GM19372 (cell line): ENCODE results near the gene LDLRAD4.

Experiments
- ATAC-seq: cut with Tn5 transposase; IDR thresholded peaks from one replicate; pipeline ENCODE4 v1.9.1; 2021; ENCODE audit warnings: mild to moderate bottlenecking, low read depth, moderate library complexity; ENCODE audit not compliant: unreplicated experiment

The LDLRAD4 gene

GRCh38 chr18:13520741-13521140 is 302.2 kb downstream of the LDLRAD4 start:
- no peak for ATAC-seq

- no peak for ATAC-seq
Observed at GRCh38 chr18:13521418-13521817, 302.9 kb downstream of the LDLRAD4 start.

DNA sequence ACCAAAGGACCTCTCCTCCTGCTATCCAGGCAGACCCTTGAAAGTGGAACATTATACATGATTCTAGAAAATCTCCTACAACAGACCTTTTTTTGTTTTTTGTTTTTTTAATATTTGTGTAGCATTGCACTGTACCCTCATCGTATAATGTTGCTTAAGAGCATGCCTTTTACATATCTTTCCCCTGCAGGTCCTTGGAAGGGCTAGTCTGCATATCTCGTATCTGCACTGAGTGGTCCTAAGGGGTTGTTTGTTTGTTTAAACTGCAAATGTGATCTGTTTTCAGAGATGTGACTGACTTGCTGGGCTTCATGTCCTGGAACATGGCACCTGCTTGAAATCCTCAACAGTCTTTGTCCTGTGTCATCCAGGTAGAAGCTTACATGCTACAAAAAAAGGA is 303.7 kb downstream of the LDLRAD4 start:
- no peak for ATAC-seq

- no peak for ATAC-seq
Observed at GRCh38 chr18:13522861-13523660, 304.5 kb downstream of the LDLRAD4 start.

- ATAC-seq: no peak
Observed at GRCh38 chr18:13524054-13524453, 305.5 kb downstream of the LDLRAD4 start.

GRCh38 chr18:13524811-13525210 is 306.3 kb downstream of the LDLRAD4 start:
- ATAC-seq: no peak

- no peak for ATAC-seq
Observed at GRCh38 chr18:13525381-13526029, 306.9 kb downstream of the LDLRAD4 start.

DNA sequence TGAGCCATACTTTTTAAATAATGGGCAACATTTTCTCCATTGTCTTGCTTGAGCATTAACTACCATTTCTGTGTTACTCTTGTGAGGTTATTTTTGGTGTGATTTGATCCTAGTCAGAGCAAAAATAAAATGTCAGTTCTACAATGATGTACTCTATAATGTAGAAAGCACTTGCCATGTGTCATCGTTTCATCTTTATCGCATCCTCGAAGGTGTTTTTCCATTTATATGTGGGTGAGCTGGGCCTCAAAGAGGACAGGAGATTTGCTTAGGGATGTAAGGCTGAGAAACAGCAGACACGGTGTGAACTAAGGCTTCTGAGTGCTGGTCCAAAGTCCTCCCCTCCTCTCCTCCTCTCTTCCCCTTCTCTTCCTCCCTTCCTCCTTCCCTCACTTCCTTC is 308.0 kb downstream of the LDLRAD4 start:
- ATAC-seq: no peak

DNA sequence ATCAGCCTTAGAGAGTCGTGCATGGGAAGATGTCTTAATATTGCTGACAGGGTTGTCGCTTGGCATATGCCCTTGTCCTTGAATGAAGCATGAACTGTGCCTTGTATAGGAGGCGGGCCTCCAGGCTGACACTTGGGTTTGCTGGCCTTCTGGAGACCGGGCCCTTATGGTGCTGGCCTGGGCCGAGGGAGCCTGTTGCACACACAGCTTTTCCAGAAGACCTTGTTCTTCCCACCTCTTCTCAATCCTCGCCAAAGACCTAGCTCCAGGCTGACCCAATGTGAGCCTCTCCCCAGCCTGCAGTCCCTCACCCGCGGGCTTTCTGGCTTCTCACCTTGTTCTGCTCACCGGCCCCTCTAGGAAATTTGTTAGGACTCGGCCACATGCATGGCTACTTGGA is 308.7 kb downstream of the LDLRAD4 start:
- no peak for ATAC-seq

- no peak for ATAC-seq
Observed at GRCh38 chr18:13527730-13528129, 309.2 kb downstream of the LDLRAD4 start.

DNA sequence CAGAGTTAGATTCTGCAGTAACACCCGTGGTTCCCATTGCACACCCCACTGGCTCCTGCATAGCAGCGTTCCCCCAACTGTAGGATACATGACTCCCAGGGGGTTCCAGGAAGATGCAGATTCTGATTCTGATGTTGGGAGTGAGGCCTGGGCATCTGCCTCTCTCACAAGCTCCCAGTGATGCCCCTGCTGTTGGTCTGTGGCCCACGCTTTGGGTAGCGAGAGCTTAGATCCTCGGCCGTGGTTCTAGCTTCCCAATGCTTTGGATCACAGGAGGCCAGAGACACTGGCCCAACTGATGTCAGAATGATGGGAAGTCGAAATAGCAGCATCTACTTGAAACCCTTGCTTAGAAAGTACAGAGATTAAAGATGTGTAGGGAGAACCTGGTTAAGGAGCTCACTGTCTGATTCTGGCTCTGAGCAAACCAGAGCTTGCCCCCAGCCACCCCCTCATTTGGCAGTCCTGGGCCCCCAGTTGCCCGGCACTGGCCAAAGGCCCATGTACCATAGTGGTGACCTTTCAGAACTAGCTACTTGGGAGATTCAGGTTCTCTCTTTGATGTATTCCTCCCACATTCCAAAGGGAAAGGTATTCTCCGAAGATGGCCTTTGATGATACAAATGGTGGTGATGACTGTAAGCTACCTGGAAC is 310.3 kb downstream of the LDLRAD4 start:
- no peak for ATAC-seq

- ATAC-seq: no peak
Observed at GRCh38 chr18:13530033-13530878, 311.7 kb downstream of the LDLRAD4 start.

DNA sequence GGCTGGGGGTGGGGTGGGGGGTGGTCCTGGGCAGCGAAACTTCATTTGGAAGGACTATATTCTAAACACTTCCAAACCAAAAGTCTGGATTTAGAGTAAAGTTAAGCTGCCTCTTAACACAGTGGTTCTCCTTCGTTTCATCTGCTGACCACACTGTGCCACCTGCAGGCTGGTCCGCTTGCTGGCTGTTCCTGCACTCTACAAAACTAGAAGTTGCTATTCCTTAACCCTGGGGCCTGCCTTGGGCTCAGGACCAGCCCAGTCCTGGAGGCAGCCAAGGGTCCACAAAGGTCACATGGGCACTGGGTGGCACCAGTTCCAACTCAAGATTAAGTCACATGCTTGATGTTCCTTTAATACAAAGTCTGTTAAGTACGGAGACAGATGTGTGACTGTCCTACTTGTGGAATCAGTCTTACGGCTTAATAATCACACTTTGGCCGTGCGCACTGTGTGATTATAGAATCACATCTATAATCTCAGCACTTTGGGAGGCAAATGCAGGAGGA is 312.4 kb downstream of the LDLRAD4 start:
- ATAC-seq: no peak

GRCh38 chr18:13531681-13532325 is 313.2 kb downstream of the LDLRAD4 start:
- no peak for ATAC-seq

GRCh38 chr18:13532406-13533075 is 314.0 kb downstream of the LDLRAD4 start:
- ATAC-seq: no peak

DNA sequence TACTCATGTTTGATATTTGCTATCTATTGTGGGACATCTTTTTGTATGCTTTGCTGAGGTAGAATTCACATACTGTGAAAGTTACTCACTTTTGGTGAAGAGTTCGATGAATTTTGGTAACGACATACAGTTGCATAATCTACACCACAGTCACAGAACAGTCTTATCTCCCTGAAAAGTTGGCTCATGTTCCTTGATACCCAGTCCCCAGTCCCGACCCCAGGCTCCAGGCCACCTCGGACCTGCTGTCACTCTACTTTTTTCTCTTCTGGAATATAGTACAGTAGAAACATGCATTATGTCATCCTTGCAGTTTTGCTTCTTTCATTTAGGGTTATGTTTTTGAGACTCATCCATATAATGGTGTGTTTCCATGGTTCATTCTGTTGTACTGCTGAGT is 316.1 kb downstream of the LDLRAD4 start:
- no peak for ATAC-seq

DNA sequence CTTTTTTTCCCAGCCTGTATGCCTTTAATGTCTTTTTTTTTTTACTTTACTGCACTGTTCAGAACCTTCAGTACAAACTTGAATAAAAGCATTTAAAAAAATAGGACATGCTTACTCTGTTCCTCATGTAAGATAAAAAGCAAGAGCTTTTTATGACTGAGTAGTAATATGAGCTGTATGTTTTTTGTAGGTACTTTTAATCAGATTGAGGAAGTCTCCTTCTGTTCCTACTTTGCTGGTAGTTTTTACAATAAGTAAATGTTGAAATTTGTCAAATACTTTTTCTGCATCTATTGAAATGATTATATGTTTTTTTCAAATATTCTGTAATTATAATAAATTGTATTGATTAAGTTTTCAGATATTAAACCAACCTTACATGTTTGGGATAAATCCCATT is 318.0 kb downstream of the LDLRAD4 start:
- ATAC-seq: no peak

- ATAC-seq: no peak
Observed at GRCh38 chr18:13537022-13537780, 318.6 kb downstream of the LDLRAD4 start.

DNA sequence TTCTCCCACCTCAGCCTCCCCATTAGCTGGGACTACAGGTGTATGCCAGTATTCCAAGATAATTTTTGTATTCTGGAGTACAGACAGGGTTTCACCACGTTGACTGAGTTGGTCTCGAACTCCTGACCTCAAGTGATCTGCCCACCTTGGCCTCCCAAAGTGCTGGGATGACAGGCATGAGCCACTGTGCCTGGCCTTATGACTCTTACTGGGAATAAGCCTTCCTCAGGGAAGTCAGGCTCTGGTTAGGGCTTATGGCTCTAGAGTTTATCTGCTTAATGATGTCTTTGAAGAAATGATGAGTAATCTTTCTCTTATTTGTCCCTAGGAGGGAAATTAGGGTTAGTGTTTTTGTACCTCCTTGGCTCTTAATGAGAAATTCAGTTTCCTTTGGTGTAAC is 320.1 kb downstream of the LDLRAD4 start:
- no peak for ATAC-seq
